H1 (cell line): ENCODE results near the gene LIN37. TPM values are rescaled to one million over a fixed set of nuclear protein-coding genes. Genes with fewer than 3 reads are reported as not detected.
A peak's percentile ranks its signal among the peaks of the same experiment; 100 is the strongest.

ENCODE experiments used
- CTCF ChIA-PET: fragments of 300-600 bp; sonication (Branson Sonifier 250); formaldehyde crosslinking; loops from one replicate; lab custom pipeline; 2021; ENCODE audit not compliant: partially characterized antibody; lab: Charles Lee
- POLR2A ChIA-PET: fragments of 300-600 bp; sonication (Branson Sonifier 250); formaldehyde crosslinking; loops from one replicate; lab custom pipeline; 2021; ENCODE audit warnings: inconsistent platforms; ENCODE audit not compliant: partially characterized antibody; lab: Charles Lee
- DNase-seq, 2 experiments: peaks; one replicate each; pipeline versions ENCODE4 v3.0.0 to v3.0.0-alpha.2; 2010 to 2022; ENCODE audit warnings: low spot score in 2 of 2, low read depth in 1 of 2, mixed read lengths in 1 of 2
- FAIRE-seq: peaks from 2 replicates; lab custom pipeline; 2011; peaks lifted over from hg19 to GRCh38; lab: Jason Lieb, UNC
- H2AFZ ChIP-seq: 2 replicates; pipeline ENCODE4 v1.8.1; 2012; ENCODE audit warnings: low read length, inconsistent platforms
- H2AK5ac ChIP-seq: 2 replicates; pipeline ENCODE4 v1.6.1; 2013; ENCODE audit warnings: low read depth, low read length
- H2BK120ac ChIP-seq: replicated peaks from 2 replicates; pipeline ENCODE3; 2013; ENCODE audit warnings: low read depth, low read length, inconsistent platforms
- H2BK12ac ChIP-seq: 2 replicates; pipeline ENCODE4 v1.6.1; 2013; ENCODE audit warnings: low read depth, low read length
- H2BK15ac ChIP-seq: 2 replicates; pipeline ENCODE4 v1.6.1; 2013; ENCODE audit warnings: low read length
- H2BK20ac ChIP-seq: 2 replicates; pipeline ENCODE4 v1.6.1; 2013; ENCODE audit warnings: low read length
- H2BK5ac ChIP-seq: 2 replicates; pipeline ENCODE4 v1.6.1; 2013; ENCODE audit warnings: low read depth, low read length
- H3K14ac ChIP-seq: 2 replicates; pipeline ENCODE4 v1.6.1; 2013; ENCODE audit warnings: inconsistent platforms; ENCODE audit not compliant: insufficient read length
- H3K18ac ChIP-seq: 2 replicates; pipeline ENCODE4 v1.6.1; 2013; ENCODE audit warnings: low read length; ENCODE audit errors: extremely low read depth
- H3K23ac ChIP-seq: 2 replicates; pipeline ENCODE4 v1.6.1; 2013; ENCODE audit warnings: inconsistent platforms; ENCODE audit not compliant: insufficient read length
- H3K23me2 ChIP-seq: 2 replicates; pipeline ENCODE4 v1.6.1; 2013; ENCODE audit warnings: low read depth, low read length
- H3K27ac ChIP-seq: 2 replicates; pipeline ENCODE4 v1.6.1; 2011; ENCODE audit warnings: low read depth, low read length, inconsistent platforms
- H3K27me3 ChIP-seq, 4 experiments: replicated peaks in 1 of 4; 1 replicate in 1 of 4; 2 replicates in 3 of 4; pipeline versions ENCODE4 v1.6.1 to v1.8.1; 2011 to 2013; ENCODE audit warnings: low read length in 3 of 4, mild to moderate bottlenecking in 3 of 4, inconsistent platforms in 2 of 4, mixed read lengths in 2 of 4, moderate library complexity in 1 of 4; ENCODE audit not compliant: control insufficient read depth in 3 of 4, insufficient read depth in 3 of 4; ENCODE audit errors: extremely low read depth in 1 of 4
- H3K36me3 ChIP-seq, 4 experiments: 2 replicates each; pipeline versions ENCODE4 v1.6.1 to v1.8.1; 2011 to 2013; ENCODE audit warnings: mild to moderate bottlenecking in 4 of 4, low read length in 3 of 4, moderate library complexity in 2 of 4, control low read depth in 1 of 4, inconsistent platforms in 1 of 4; ENCODE audit not compliant: insufficient read depth in 4 of 4, control insufficient read depth in 2 of 4
- H3K4ac ChIP-seq: replicated peaks from 2 replicates; pipeline ENCODE3; 2013; ENCODE audit warnings: low read length, low read depth, mixed read lengths, inconsistent platforms; ENCODE audit not compliant: insufficient read length
- H3K4me1 ChIP-seq, 4 experiments: replicated peaks in 1 of 4; 1 replicate in 1 of 4; 2 replicates in 3 of 4; pipeline versions ENCODE4 v1.6.1 to v1.8.1; 2011 to 2013; ENCODE audit warnings: low read length in 3 of 4, inconsistent platforms in 2 of 4, mixed read lengths in 1 of 4; ENCODE audit not compliant: insufficient read depth in 4 of 4, control insufficient read depth in 3 of 4
- H3K4me2 ChIP-seq, 2 experiments: 2 replicates each; pipeline versions ENCODE4 v1.6.1 to v1.8.1; 2011 to 2013; ENCODE audit warnings: low read depth in 2 of 2, low read length in 2 of 2, control low read depth in 1 of 2, inconsistent platforms in 1 of 2, mild to moderate bottlenecking in 1 of 2; ENCODE audit not compliant: insufficient read depth in 1 of 2
- H3K4me3 ChIP-seq, 4 experiments: fragments of 200-600, 300-600 bp in 1 of 4; sonication (generic), shearing (Covaris generic), sonication (Bioruptor Twin) in 1 of 4; 2 replicates each; pipeline versions ENCODE4 v1.5.1 to v1.8.1; 2011 to 2016; ENCODE audit warnings: low read length in 4 of 4, low read depth in 3 of 4, control low read depth in 2 of 4, inconsistent platforms in 2 of 4, mild to moderate bottlenecking in 2 of 4, mixed read lengths in 1 of 4, moderate library complexity in 1 of 4; ENCODE audit not compliant: insufficient read depth in 2 of 4; ENCODE audit errors: extremely low read depth in 1 of 4
- H3K56ac ChIP-seq: replicated peaks from 2 replicates; pipeline ENCODE3; 2013; ENCODE audit warnings: low read depth, mild to moderate bottlenecking, mixed read lengths, low read length, inconsistent platforms; ENCODE audit not compliant: insufficient read length
- H3K79me1 ChIP-seq: 2 replicates; pipeline ENCODE4 v1.6.1; 2013; ENCODE audit warnings: low read depth, low read length, control low read depth
- H3K79me2 ChIP-seq, 2 experiments: 2 replicates each; pipeline versions ENCODE4 v1.6.1 to v1.8.1; 2012 to 2013; ENCODE audit warnings: low read length in 2 of 2, mild to moderate bottlenecking in 2 of 2, inconsistent platforms in 1 of 2; ENCODE audit not compliant: insufficient read depth in 2 of 2, control insufficient read depth in 1 of 2
- H3K9ac ChIP-seq, 4 experiments: replicated peaks in 1 of 4; 1 replicate in 1 of 4; 2 replicates in 3 of 4; pipeline versions ENCODE4 v1.6.1 to v1.8.1; 2011 to 2013; ENCODE audit warnings: low read depth in 3 of 4, low read length in 3 of 4, control low read depth in 2 of 4, mild to moderate bottlenecking in 2 of 4, moderate library complexity in 2 of 4, inconsistent platforms in 1 of 4; ENCODE audit errors: extremely low read depth in 1 of 4
- H3K9me3 ChIP-seq, 2 experiments: 2 replicates each; pipeline versions ENCODE4 v1.6.1 to v1.8.1; 2012 to 2013; ENCODE audit warnings: mild to moderate bottlenecking in 2 of 2, moderate library complexity in 2 of 2, control low read depth in 1 of 2, inconsistent platforms in 1 of 2, low read depth in 1 of 2, low read length in 1 of 2, mixed read lengths in 1 of 2; ENCODE audit not compliant: insufficient read depth in 2 of 2
- H4K20me1 ChIP-seq, 2 experiments: replicated peaks in 1 of 2; 2 replicates each; pipeline versions ENCODE3 to v1.8.1; 2011 to 2013; ENCODE audit warnings: inconsistent platforms in 2 of 2, low read length in 2 of 2, mild to moderate bottlenecking in 1 of 2; ENCODE audit not compliant: insufficient read depth in 2 of 2, control insufficient read depth in 1 of 2
- H4K5ac ChIP-seq: 2 replicates; pipeline ENCODE4 v1.6.1; 2013; ENCODE audit warnings: low read length, low read depth, mixed read lengths, inconsistent platforms; ENCODE audit not compliant: insufficient read length
- H4K8ac ChIP-seq: 2 replicates; pipeline ENCODE4 v1.8.0; 2013; ENCODE audit warnings: mild to moderate bottlenecking, moderate library complexity, low read length, inconsistent platforms; ENCODE audit not compliant: insufficient read depth; ENCODE audit errors: extremely low read depth
- H4K91ac ChIP-seq: replicated peaks from 2 replicates; pipeline ENCODE3; 2013; ENCODE audit warnings: low read length, mixed read lengths, inconsistent platforms; ENCODE audit not compliant: insufficient read length
- POLR2A ChIP-seq, 2 experiments: IDR thresholded peaks; 1 replicate in 1 of 2; 2 replicates in 1 of 2; pipeline ENCODE4 v1.6.1; 2011; ENCODE audit warnings: low read depth in 2 of 2, low read length in 2 of 2, mild to moderate bottlenecking in 2 of 2; ENCODE audit errors: control extremely low read depth in 1 of 2
- RAD21 ChIP-seq, 2 experiments: IDR thresholded peaks in 1 of 2; conservative IDR thresholded peaks in 1 of 2; 2 replicates each; pipeline ENCODE4 v1.6.1; 2011; ENCODE audit warnings: low read depth in 2 of 2, low read length in 2 of 2, improper control_type of control experiment in 1 of 2, inconsistent platforms in 1 of 2, mild to moderate bottlenecking in 1 of 2, moderate library complexity in 1 of 2
- WGBS, 2 experiments: shearing (Covaris generic) in 1 of 2; methylation state at CpG; one replicate each; pipeline versions ENCODE4 v1.1.6 to v1.1.7; 2013 to 2015; ENCODE audit warnings: low lambda C conversion rate in 2 of 2, mixed read lengths in 2 of 2, inconsistent platforms in 1 of 2, low coverage in 1 of 2, missing lambda C conversion rate in 1 of 2; ENCODE audit not compliant: insufficient replicate concordance in 2 of 2, insufficient coverage in 1 of 2, insufficient read length in 1 of 2; ENCODE audit errors: extremely low coverage in 1 of 2, missing lambda C conversion rate in 1 of 2; 5-methylcytosine and 5-hydroxymethylcytosine counted together
- polyA plus RNA-seq, 7 experiments: library from polyadenylated mRNA; depleted of rRNA in 3 of 7; stranded (reverse) in 5 of 7; unstranded in 2 of 7; fragments of >200 nt in 5 of 7; fragments of 200-250 nt in 2 of 7; gene quantifications; 1 replicate in 5 of 7; 2 replicates in 1 of 7; 4 replicates in 1 of 7; pipeline versions ENCODE4 v1.2.1 to v1.2.3, GENCODE V29; 2011 to 2013; ENCODE audit warnings: missing spikeins in 2 of 7, mixed read lengths in 2 of 7
- total RNA-seq: library from RNA; stranded (reverse); fragmentation: NEBNext Ultra II Directional; extraction: Animal tissue kit (Norgen Biotek cat#: 25700); gene quantifications from 2 replicates; pipeline ENCODE4 v1.2.1, GENCODE V29; 2021

Gene LIN37
- total and polyA plus RNA-seq, 2 of the 8 experiments (the other 6 are each of a cell fraction or from before 2014, with no cell fraction given), result 3.8 to 9.8 TPM

- Histone ChIP-seq H4K91ac (no peak overlapping the region), H3K79me1 (no peaks in the 10 kb centered on the region; the same call in none of the 2 replicates), H4K5ac (no peak overlapping the region), H3K4me3 (peak overlapping the region in 3 of 4 experiments; percentile 65 to 95 (median 80); a peak in 4 of 8 replicates), H2BK20ac (no peak overlapping the region), H3K23ac (no peak overlapping the region), H2AFZ (no peak overlapping the region), H3K79me2 (peaks cover 0 to 7% of the 10 kb centered on the region in 2 experiments; a peak in 1 of 4 replicates), H3K18ac (no peak overlapping the region), H2BK120ac (no peak overlapping the region)
- FAIRE-seq, result no peak
- 89% methylated on average over 18 of the region's 19 CpGs; no CpG with 5 or more reads in 1 of the 2 experiments for WGBS, 2 experiments
- DNase-seq, result no peak
- no peak for TF ChIP-seq POLR2A (IDR thresholded peaks at IDR 0.05; ENCODE audit: control extremely low read depth in 1 of 2, low read depth in 2 of 2, low read length in 2 of 2)
- TF ChIP-seq RAD21 (IDR thresholded peaks at IDR 0.05 in 1 of 2, conservative IDR thresholded peaks at IDR 0.05 in 1 of 2; ENCODE audit: low read depth in 2 of 2, low read length in 2 of 2), result no peak
- TF ChIP-seq, all 59 proteins: peak for 0
- Histone ChIP-seq H4K8ac (peak overlapping the region; percentile 81), H3K36me3 (peaks cover 0 to 2% (median under 1%) of the 10 kb centered on the region in 4 experiments; a peak in 2 of 8 replicates), H3K9me3 (no peaks in the 10 kb centered on the region), H3K23me2 (peaks cover 21% of the 10 kb centered on the region), H3K27ac (no peak overlapping the region), H2AK5ac (no peak overlapping the region), H3K56ac (no peak overlapping the region), H3K4me2 (peak overlapping the region; percentile 59 to 84), H3K14ac (no peak overlapping the region), H3K27me3 (no peaks in the 10 kb centered on the region), H3K4ac (no peak overlapping the region), H3K9ac (no peak overlapping the region; a peak in 1 of 7 replicates), H2BK12ac (0 out of 2 replicates have a peak overlapping the region, but pooled peaks have one; percentile 12), H3K4me1 (peaks cover 0 to 6% (median 3%) of the 10 kb centered on the region in 4 experiments; a peak in 4 of 7 replicates), H4K20me1 (peaks cover 0 to 2% of the 10 kb centered on the region in 2 experiments), H2BK5ac (peak overlapping the region; percentile 66; the same call in 1 of the 2 replicates), H2BK15ac (0 out of 2 replicates have a peak overlapping the region, but pooled peaks have one; percentile 72)
- ChIA-PET POLR2A (interaction anchor here (1.0 to 2.7 kb wide), 5 partner anchors 9 to 126 kb away, joined by 3 to 23 read pairs (median 5); partner anchors contain the start of gene HSPB6), CTCF (interaction anchor here (0.6 to 2.3 kb wide), 17 partner anchors 9 to 1454 kb away, joined by 3 to 9 read pairs (median 4); partner anchors contain the start of gene HSPB6)
Observed at GRCh38 chr19:35743640-35744429, 4.5 kb upstream of the LIN37 start.
